GM23338 (cell line): ENCODE measurements around the gene SF3B3. TPM values are rescaled to one million over a fixed set of nuclear protein-coding genes. Genes with fewer than 3 reads are reported as not detected.

Experiments
- ATAC-seq: fragments of 200-7000 bp; cut with Tn5 transposase; 3 replicates; pipeline ENCODE4 v1.9.1; 2020
- DNase-seq: peaks from one replicate; pipeline ENCODE4 v3.0.0-alpha.2; 2015; ENCODE audit warnings: low spot score
- H2AFZ ChIP-seq: fragments of 200-600 bp; sonication (generic); 2 replicates; pipeline ENCODE4 v1.8.0; 2016; ENCODE audit warnings: antibody characterized with exemption, mild to moderate bottlenecking, moderate library complexity
- H3F3A ChIP-seq: fragments of 200-600 bp; sonication (generic); replicated peaks from 2 replicates; pipeline ENCODE4 v1.8.0; 2017; ENCODE audit warnings: antibody characterized with exemption, mixed run types, low read depth
- H3K27ac ChIP-seq: fragments of 200-600 bp; sonication (generic); 2 replicates; pipeline ENCODE4 v1.6.1; 2016; ENCODE audit warnings: low read depth
- H3K27me3 ChIP-seq: fragments of 200-600 bp; sonication (generic); 2 replicates; pipeline ENCODE4 v1.8.0; 2016; ENCODE audit warnings: mild to moderate bottlenecking, mixed run types, moderate library complexity; ENCODE audit not compliant: insufficient read depth
- H3K36me3 ChIP-seq: fragments of 200-600 bp; sonication (generic); 2 replicates; pipeline ENCODE4 v1.8.0; 2016; ENCODE audit warnings: mild to moderate bottlenecking; ENCODE audit not compliant: insufficient read depth
- H3K4me1 ChIP-seq: fragments of 200-600 bp; sonication (generic); 2 replicates; pipeline ENCODE4 v1.8.0; 2016; ENCODE audit warnings: mild to moderate bottlenecking, moderate library complexity; ENCODE audit not compliant: insufficient read depth
- H3K4me2 ChIP-seq: fragments of 200-600 bp; sonication (generic); 2 replicates; pipeline ENCODE4 v1.7.1; 2017; ENCODE audit warnings: mixed run types
- H3K4me3 ChIP-seq: fragments of 200-600 bp; sonication (generic); 2 replicates; pipeline ENCODE4 v1.6.1; 2016; ENCODE audit warnings: mixed run types
- H3K79me2 ChIP-seq: fragments of 200-600 bp; sonication (generic); replicated peaks from 2 replicates; pipeline ENCODE4 v1.8.0; 2017; ENCODE audit warnings: mild to moderate bottlenecking; ENCODE audit not compliant: insufficient read depth
- H3K9me2 ChIP-seq: fragments of 200-600 bp; sonication (generic); 2 replicates; pipeline ENCODE4 v1.8.0; 2017; ENCODE audit not compliant: insufficient read depth
- H4K20me1 ChIP-seq: fragments of 200-600 bp; sonication (generic); replicated peaks from 2 replicates; pipeline ENCODE4 v1.8.0; 2017; ENCODE audit warnings: mild to moderate bottlenecking; ENCODE audit not compliant: insufficient read depth
- H3K27ac Mint-ChIP-seq: 2 replicates; pipeline ENCODE4 v1.8.0; 2020; ENCODE audit warnings: inconsistent platforms, mild to moderate bottlenecking, moderate library complexity, mixed read lengths
- H3K27me3 Mint-ChIP-seq: 3 replicates; pipeline ENCODE4 v1.8.0; 2022; ENCODE audit warnings: low read depth, mild to moderate bottlenecking, moderate library complexity, mixed read lengths, inconsistent platforms; ENCODE audit not compliant: insufficient read depth, poor library complexity
- H3K36me3 Mint-ChIP-seq: 3 replicates; pipeline ENCODE4 v1.8.0; 2021; ENCODE audit warnings: low read depth, mild to moderate bottlenecking, inconsistent platforms, moderate library complexity, mixed read lengths
- H3K4me1 Mint-ChIP-seq: 3 replicates; pipeline ENCODE4 v1.8.0; 2020; ENCODE audit warnings: mild to moderate bottlenecking, inconsistent platforms, mixed read lengths
- H3K4me3 Mint-ChIP-seq: 3 replicates; pipeline ENCODE4 v1.8.0; 2021; ENCODE audit warnings: moderate library complexity, mild to moderate bottlenecking, inconsistent platforms, mixed read lengths
- H3K9me3 Mint-ChIP-seq: 3 replicates; pipeline ENCODE4 v1.8.0; 2020; ENCODE audit warnings: moderate library complexity, mild to moderate bottlenecking, inconsistent platforms, mixed read lengths
- CTCF ChIP-seq, 2 experiments: fragments of 200-600 bp in 1 of 2; sonication (generic) in 1 of 2; conservative IDR thresholded peaks; 2 replicates each; pipeline versions ENCODE4 v1.5.1 to v1.6.1; 2016 to 2017; ENCODE audit warnings: antibody characterized with exemption in 2 of 2, low read depth in 2 of 2, mild to moderate bottlenecking in 2 of 2, moderate library complexity in 1 of 2
- EZH2 ChIP-seq: fragments of 200-600 bp; sonication (generic); IDR thresholded peaks from one replicate; pipeline ENCODE4 v1.8.0; 2017; ENCODE audit warnings: antibody characterized with exemption, mild to moderate bottlenecking, low read depth; ENCODE audit not compliant: unreplicated experiment
- EZH2phosphoT487 ChIP-seq: fragments of 200-600 bp; sonication (generic); IDR thresholded peaks from one replicate; pipeline ENCODE4 v1.8.1; 2018; ENCODE audit warnings: antibody characterized with exemption; ENCODE audit not compliant: unreplicated experiment
- NANOG ChIP-seq: IDR thresholded peaks from 2 replicates; pipeline ENCODE4 v1.6.1; 2016; ENCODE audit warnings: antibody characterized with exemption, borderline replicate concordance
- STAT1 ChIP-seq: IDR thresholded peaks from one replicate; pipeline ENCODE4 v1.6.1; 2016; ENCODE audit warnings: antibody characterized with exemption; ENCODE audit not compliant: unreplicated experiment
- ZNF114 ChIP-seq: fragments of 250-450 bp; sonication (Bioruptor Pico); IDR thresholded peaks from 2 replicates; pipeline ENCODE4 v1.5.0; 2020; ENCODE audit warnings: mild to moderate bottlenecking, moderate library complexity
- ZNF462 ChIP-seq: fragments of 250-450 bp; sonication (Bioruptor Pico); IDR thresholded peaks from 2 replicates; pipeline ENCODE4 v1.5.0; 2020; ENCODE audit warnings: mild to moderate bottlenecking, moderate library complexity
- polyA plus RNA-seq: library from polyadenylated mRNA; unstranded; fragments of >200 nt; fragmentation: Nextera tagmentation; extraction: Ambion mirVana; gene quantifications from 2 replicates; pipeline ENCODE4 v1.2.1, GENCODE V29; 2016
- total RNA-seq: library from RNA; depleted of rRNA; stranded (reverse); fragments of >200 nt; shearing (Covaris generic); gene quantifications from 2 replicates; pipeline ENCODE4 v1.2.3, GENCODE V29; 2014

Gene SF3B3
- total and polyA plus RNA-seq, 2 experiments from 2014 or later = 202 to 289 TPM

GRCh38 chr16:70577256-70577698 is 53.7 kb downstream of the SF3B3 start (continued):
- TF ChIP-seq ZNF462 (no peak), ZNF114 (CRISPR knock-in tag) (no peak), CTCF (conservative IDR thresholded peaks at IDR 0.05; ENCODE audit: low read depth in 2 of 2) (no peak), NANOG (no peak)

GRCh38 chr16:70578035-70578434 is 54.4 kb downstream of the SF3B3 start:
- DNase-seq (no peak), ATAC-seq (no peak)
- Mint-ChIP-seq H3K36me3 (peaks cover 22% of the 10 kb centered on the region; the same call in 2 of the 3 replicates), H3K4me3 (no peak overlapping the region), H3K9me3 (no peaks in the 10 kb centered on the region; the same call in 2 of the 3 replicates), H3K4me1 (peaks cover 19% of the 10 kb centered on the region), H3K27ac (no peak overlapping the region), H3K27me3 (peaks cover 9% of the 10 kb centered on the region)
- H3K9me2 ChIP-seq = no peaks in the 10 kb centered on the region
- H3F3A ChIP-seq = peaks cover 32% of the 10 kb centered on the region
- H3K4me2 ChIP-seq = no peak overlapping the region
- H3K4me3 ChIP-seq = no peak overlapping the region
- H3K27ac ChIP-seq = peak overlapping the region; percentile 87; the same call in 1 of the 2 replicates
- H3K27me3 ChIP-seq = no peaks in the 10 kb centered on the region
- H2AFZ ChIP-seq = no peak overlapping the region
- H3K79me2 ChIP-seq = no peaks in the 10 kb centered on the region
- peaks cover 7% of the 10 kb centered on the region for H3K4me1 ChIP-seq
- H4K20me1 ChIP-seq = peaks cover 12% of the 10 kb centered on the region
- H3K36me3 ChIP-seq = peaks cover 4% of the 10 kb centered on the region; the same call in 1 of the 2 replicates
- TF ChIP-seq EZH2 (no peak), EZH2phosphoT487 (no peak), ZNF462 (no peak), STAT1 (no peak), NANOG (no peak), ZNF114 (CRISPR knock-in tag) (no peak)
